Hepatocyte (in vitro differentiated cells): ENCODE measurements around the gene NKIRAS1.
"Not testable (repeated sequence)": the region's sequence is repeated elsewhere in the genome, so short reads cannot be mapped to it uniquely, and the experiment has no call there.

Experiments used
- EZH2 ChIP-seq: fragments of 200-600 bp; sonication (generic); IDR thresholded peaks from 2 replicates; pipeline ENCODE4 v1.6.1; 2016; ENCODE audit warnings: antibody characterized with exemption, mild to moderate bottlenecking, borderline replicate concordance
- EZH2phosphoT487 ChIP-seq: fragments of 200-600 bp; sonication (generic); IDR thresholded peaks from one replicate; pipeline ENCODE4 v1.6.1; 2018; ENCODE audit warnings: antibody characterized with exemption, mild to moderate bottlenecking, low read depth, moderate library complexity; ENCODE audit not compliant: unreplicated experiment, severe bottlenecking
- TF ChIP-seq, protein P1 (sequence below): fragments of 200-600 bp; sonication (generic); IDR thresholded peaks from 2 replicates; pipeline ENCODE4 v1.5.1; 2016; ENCODE audit warnings: antibody characterized with exemption, mild to moderate bottlenecking; ENCODE audit not compliant: poor library complexity

DNA sequence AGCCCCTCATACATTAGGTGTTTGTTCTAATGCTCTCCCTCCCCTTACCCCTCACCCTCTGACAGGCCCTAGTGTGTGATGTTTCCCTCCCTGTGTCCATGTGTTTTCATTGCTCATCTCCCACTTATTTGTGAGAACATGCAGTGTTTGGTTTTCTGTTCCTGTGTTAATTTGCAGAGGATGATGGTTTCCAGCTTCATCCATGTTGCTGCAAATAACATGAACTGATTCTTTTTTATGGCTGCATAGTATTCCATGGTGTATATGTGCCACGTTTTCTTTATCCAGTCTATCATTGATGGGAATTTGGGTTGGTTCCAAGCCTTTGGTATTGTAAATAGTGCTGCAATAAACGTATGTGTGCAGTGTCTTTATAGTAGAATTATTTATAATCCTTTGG, 67.3 kb downstream of the NKIRAS1 start:
- TF ChIP-seq, protein P1, sequence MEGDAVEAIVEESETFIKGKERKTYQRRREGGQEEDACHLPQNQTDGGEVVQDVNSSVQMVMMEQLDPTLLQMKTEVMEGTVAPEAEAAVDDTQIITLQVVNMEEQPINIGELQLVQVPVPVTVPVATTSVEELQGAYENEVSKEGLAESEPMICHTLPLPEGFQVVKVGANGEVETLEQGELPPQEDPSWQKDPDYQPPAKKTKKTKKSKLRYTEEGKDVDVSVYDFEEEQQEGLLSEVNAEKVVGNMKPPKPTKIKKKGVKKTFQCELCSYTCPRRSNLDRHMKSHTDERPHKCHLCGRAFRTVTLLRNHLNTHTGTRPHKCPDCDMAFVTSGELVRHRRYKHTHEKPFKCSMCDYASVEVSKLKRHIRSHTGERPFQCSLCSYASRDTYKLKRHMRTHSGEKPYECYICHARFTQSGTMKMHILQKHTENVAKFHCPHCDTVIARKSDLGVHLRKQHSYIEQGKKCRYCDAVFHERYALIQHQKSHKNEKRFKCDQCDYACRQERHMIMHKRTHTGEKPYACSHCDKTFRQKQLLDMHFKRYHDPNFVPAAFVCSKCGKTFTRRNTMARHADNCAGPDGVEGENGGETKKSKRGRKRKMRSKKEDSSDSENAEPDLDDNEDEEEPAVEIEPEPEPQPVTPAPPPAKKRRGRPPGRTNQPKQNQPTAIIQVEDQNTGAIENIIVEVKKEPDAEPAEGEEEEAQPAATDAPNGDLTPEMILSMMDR, result not testable (repeated sequence)
- TF ChIP-seq EZH2phosphoT487, EZH2: not testable (repeated sequence)
